BE2C (cell line): ENCODE measurements around the gene KIF15.

Experiments used
- DNase-seq: peaks from one replicate; pipeline ENCODE4 v3.0.0-alpha.2; 2020
- H3K27me3 ChIP-seq: fragments of 250-450 bp; sonication (Bioruptor Pico); 2 replicates; pipeline ENCODE4 v1.5.1; 2020; ENCODE audit warnings: mild to moderate bottlenecking
- H3K36me3 ChIP-seq: fragments of 250-450 bp; sonication (Bioruptor Pico); 2 replicates; pipeline ENCODE4 v1.5.1; 2020; ENCODE audit warnings: mild to moderate bottlenecking
- H3K4me1 ChIP-seq: fragments of 250-450 bp; sonication (Bioruptor Pico); 2 replicates; pipeline ENCODE4 v1.5.1; 2020
- H3K4me3 ChIP-seq: 2 replicates; pipeline ENCODE4 v1.5.1; 2011; ENCODE audit warnings: low read depth, low read length
- H3K9me3 ChIP-seq: fragments of 250-450 bp; sonication (Bioruptor Pico); 2 replicates; pipeline ENCODE4 v1.5.1; 2020
- TF ChIP-seq, protein P1 (sequence below): IDR thresholded peaks from 2 replicates; pipeline ENCODE4 v1.5.1; 2012; ENCODE audit warnings: mild to moderate bottlenecking, low read depth, low read length

The KIF15 gene

DNA sequence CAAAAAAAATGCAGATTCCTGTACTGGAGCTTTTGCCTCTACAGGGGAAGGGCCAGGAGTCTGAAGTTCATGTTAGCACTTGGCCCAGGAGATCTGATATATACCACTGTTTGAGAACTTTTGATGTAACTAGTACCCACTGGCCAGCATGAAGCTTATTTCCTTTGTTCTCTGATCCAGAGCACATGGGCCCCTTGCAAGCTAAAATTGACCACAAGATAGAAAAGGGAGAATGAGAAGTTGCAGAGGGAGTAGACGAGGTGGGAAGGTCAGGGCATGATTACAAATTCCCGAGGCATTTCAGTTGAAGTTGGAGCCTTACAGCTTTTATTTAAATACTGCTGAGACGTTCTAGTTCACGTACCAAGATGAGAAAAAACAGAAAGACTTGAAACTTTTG lies 141.0 kb downstream of the KIF15 start:
- TF ChIP-seq, protein P1, sequence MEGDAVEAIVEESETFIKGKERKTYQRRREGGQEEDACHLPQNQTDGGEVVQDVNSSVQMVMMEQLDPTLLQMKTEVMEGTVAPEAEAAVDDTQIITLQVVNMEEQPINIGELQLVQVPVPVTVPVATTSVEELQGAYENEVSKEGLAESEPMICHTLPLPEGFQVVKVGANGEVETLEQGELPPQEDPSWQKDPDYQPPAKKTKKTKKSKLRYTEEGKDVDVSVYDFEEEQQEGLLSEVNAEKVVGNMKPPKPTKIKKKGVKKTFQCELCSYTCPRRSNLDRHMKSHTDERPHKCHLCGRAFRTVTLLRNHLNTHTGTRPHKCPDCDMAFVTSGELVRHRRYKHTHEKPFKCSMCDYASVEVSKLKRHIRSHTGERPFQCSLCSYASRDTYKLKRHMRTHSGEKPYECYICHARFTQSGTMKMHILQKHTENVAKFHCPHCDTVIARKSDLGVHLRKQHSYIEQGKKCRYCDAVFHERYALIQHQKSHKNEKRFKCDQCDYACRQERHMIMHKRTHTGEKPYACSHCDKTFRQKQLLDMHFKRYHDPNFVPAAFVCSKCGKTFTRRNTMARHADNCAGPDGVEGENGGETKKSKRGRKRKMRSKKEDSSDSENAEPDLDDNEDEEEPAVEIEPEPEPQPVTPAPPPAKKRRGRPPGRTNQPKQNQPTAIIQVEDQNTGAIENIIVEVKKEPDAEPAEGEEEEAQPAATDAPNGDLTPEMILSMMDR = no peak
- H3K36me3 ChIP-seq = no peaks in the 10 kb centered on the region
- no peaks in the 10 kb centered on the region for H3K4me1 ChIP-seq
- no peaks in the 10 kb centered on the region for H3K27me3 ChIP-seq
- no peaks in the 10 kb centered on the region for H3K9me3 ChIP-seq
- no peak for DNase-seq
- no peak overlapping the region for H3K4me3 ChIP-seq
